K562 (cell line): ENCODE measurements around the gene RETREG1. TPM values are rescaled to one million over a fixed set of nuclear protein-coding genes. Genes with fewer than 3 reads are reported as not detected.

ENCODE experiments used
- ATAC-seq: fragments of 200-7000 bp; cut with Tn5 transposase; 3 replicates; pipeline ENCODE4 v1.9.1; 2020; ENCODE audit warnings: moderate library complexity
- BruUV-seq: library from RNA; stranded (reverse); fragments of 400-500 nt; replicated peaks from 2 replicates; lab custom pipeline; 2021; lab: Mats Ljungman, UMichigan
- CTCF ChIA-PET: fragments of 300-600 bp; formaldehyde crosslinking; extraction: SDS; loops from one replicate; lab custom pipeline; 2021; ENCODE audit warnings: low intra/inter-chr PET ratio; lab: Yijun Ruan, JAX
- POLR2A ChIA-PET: fragments of 300-600, 350-650 bp; sonication (Branson Sonifier 250); formaldehyde crosslinking; extraction: SDS; loops from one replicate; lab custom pipeline; 2021; ENCODE audit warnings: antibody characterized with exemption, inconsistent platforms; lab: Yijun Ruan, JAX
- DNase-seq, 4 experiments: peaks; one replicate each; pipeline versions ENCODE4 v3.0.0 to v3.0.0-alpha.2; 2011 to 2018; ENCODE audit warnings: low spot score in 3 of 4, mixed read lengths in 3 of 4; ENCODE audit errors: extremely low read depth in 1 of 4
- FAIRE-seq: peaks from 2 replicates; lab custom pipeline; 2011; peaks lifted over from hg19 to GRCh38; lab: Jason Lieb, UNC
- H2AFZ ChIP-seq: 2 replicates; pipeline ENCODE4 v1.6.0; 2011; ENCODE audit warnings: low read depth, low read length, control low read depth, inconsistent platforms
- H3K27ac ChIP-seq: fragments of 200-600 bp; 3 replicates; pipeline ENCODE4 v1.8.0; 2011; ENCODE audit warnings: low read depth, mild to moderate bottlenecking, control low read depth, inconsistent platforms, low read length, moderate library complexity, mixed read lengths; ENCODE audit errors: extremely low read depth
- H3K27me3 ChIP-seq, 2 experiments: fragments of 300-600 bp in 1 of 2; 2 replicates in 1 of 2; 3 replicates in 1 of 2; pipeline versions ENCODE4 v1.6.0 to v1.8.0; 2011; ENCODE audit warnings: inconsistent platforms in 2 of 2, low read length in 2 of 2, mild to moderate bottlenecking in 1 of 2, mixed read lengths in 1 of 2, moderate library complexity in 1 of 2; ENCODE audit not compliant: control insufficient read depth in 2 of 2, insufficient read depth in 2 of 2
- H3K36me3 ChIP-seq: fragments of 300-600 bp; 3 replicates; pipeline ENCODE4 v1.8.0; 2011; ENCODE audit warnings: mild to moderate bottlenecking, low read length, inconsistent platforms; ENCODE audit not compliant: control insufficient read depth, insufficient read depth
- H3K4me1 ChIP-seq, 2 experiments: fragments of 200-600 bp in 1 of 2; replicated peaks in 1 of 2; 2 replicates in 1 of 2; 3 replicates in 1 of 2; pipeline versions ENCODE4 v1.5.1 to v1.8.0; 2011; ENCODE audit warnings: inconsistent platforms in 2 of 2, low read length in 2 of 2, mild to moderate bottlenecking in 1 of 2, mixed read lengths in 1 of 2, moderate library complexity in 1 of 2; ENCODE audit not compliant: control insufficient read depth in 2 of 2, insufficient read depth in 2 of 2
- H3K4me2 ChIP-seq: 2 replicates; pipeline ENCODE4 v1.6.1; 2011; ENCODE audit warnings: low read length, control low read depth, inconsistent platforms, mixed read lengths; ENCODE audit not compliant: insufficient read depth
- H3K4me3 ChIP-seq: fragments of 200-600 bp; sonication (generic), shearing (Covaris generic); 2 replicates; pipeline ENCODE4 v1.5.1; 2016; ENCODE audit warnings: control low read depth, inconsistent platforms
- H3K79me2 ChIP-seq: fragments of 200-600 bp; 3 replicates; pipeline ENCODE4 v1.8.0; 2011; ENCODE audit warnings: low read length, inconsistent platforms; ENCODE audit not compliant: control insufficient read depth, insufficient read depth
- H3K9ac ChIP-seq, 2 experiments: 2 replicates each; pipeline versions ENCODE4 v1.6.0 to v1.6.1; 2011; ENCODE audit warnings: low read depth in 2 of 2, low read length in 2 of 2, control low read depth in 1 of 2, inconsistent platforms in 1 of 2, mild to moderate bottlenecking in 1 of 2, mixed read lengths in 1 of 2; ENCODE audit not compliant: insufficient read depth in 1 of 2
- H3K9me1 ChIP-seq: one replicate; pipeline ENCODE4 v1.6.0; 2011; ENCODE audit warnings: inconsistent platforms, mild to moderate bottlenecking, low read length, moderate library complexity; ENCODE audit not compliant: control insufficient read depth, insufficient read depth
- H3K9me3 ChIP-seq: replicated peaks from 2 replicates; pipeline ENCODE4 v1.5.1; 2011; ENCODE audit warnings: low read depth, low read length, inconsistent platforms; ENCODE audit not compliant: control insufficient read depth, insufficient read depth
- H4K20me1 ChIP-seq: replicated peaks from 2 replicates; pipeline ENCODE4 v1.6.1; 2011; ENCODE audit warnings: low read length, inconsistent platforms, mixed read lengths; ENCODE audit not compliant: control insufficient read depth, insufficient read depth
- CEBPB ChIP-seq: fragments of 450-650 bp; IDR thresholded peaks from 2 replicates; pipeline ENCODE4 v1.6.1; 2016; ENCODE audit warnings: missing genetic modification characterization, missing compliant biosample characterization
- FOSL1 ChIP-seq: fragments of 200-800 bp; sonication (Bioruptor generic); conservative IDR thresholded peaks from 2 replicates; pipeline ENCODE4 v1.6.1; 2016; ENCODE audit warnings: missing genetic modification characterization, missing compliant biosample characterization
- HDAC2 ChIP-seq: fragments of 450-650 bp; IDR thresholded peaks from 2 replicates; pipeline ENCODE4 v1.6.1; 2016; ENCODE audit warnings: mild to moderate bottlenecking
- ID3 ChIP-seq, 2 experiments: fragments of 250-450 bp in 1 of 2; fragments of 450-650 bp in 1 of 2; sonication (Bioruptor Pico) in 1 of 2; IDR thresholded peaks; 2 replicates each; pipeline versions ENCODE4 v1.6.1 to v1.8.0; 2016 to 2021; ENCODE audit warnings: mild to moderate bottlenecking in 2 of 2, moderate library complexity in 2 of 2, missing compliant biosample characterization in 1 of 2, missing genetic modification characterization in 1 of 2
- KLF10 ChIP-seq: fragments of 250-450 bp; sonication (Bioruptor Pico); IDR thresholded peaks from 2 replicates; pipeline ENCODE4 v1.6.1; 2021; ENCODE audit warnings: matching md5 sums
- MECOM ChIP-seq: fragments of 250-450 bp; sonication (Bioruptor Pico); IDR thresholded peaks from 2 replicates; pipeline ENCODE4 v1.8.0; 2022; ENCODE audit warnings: inconsistent platforms
- NFE2 ChIP-seq: IDR thresholded peaks from 2 replicates; pipeline ENCODE4 v1.6.1; 2014; ENCODE audit warnings: antibody characterized with exemption, low read depth
- NFIC ChIP-seq: fragments of 450-650 bp; IDR thresholded peaks from 2 replicates; pipeline ENCODE4 v1.6.1; 2017; ENCODE audit warnings: mild to moderate bottlenecking, inconsistent platforms
- POLR2G ChIP-seq: fragments of 200-400 bp; formaldehyde crosslinking; IDR thresholded peaks from 2 replicates; pipeline ENCODE4 v1.6.1; 2017; ENCODE audit warnings: low read depth, mild to moderate bottlenecking, antibody characterized with exemption, low read length, moderate library complexity
- PYGO2 ChIP-seq: fragments of 450-650 bp; IDR thresholded peaks from 2 replicates; pipeline ENCODE4 v1.6.1; 2016; ENCODE audit warnings: mild to moderate bottlenecking, missing genetic modification characterization, moderate library complexity, missing compliant biosample characterization
- SMC3 ChIP-seq: conservative IDR thresholded peaks from 2 replicates; pipeline ENCODE4 v1.6.1; 2011; ENCODE audit warnings: low read depth, low read length, improper control_type of control experiment; ENCODE audit not compliant: insufficient read depth
- ZBTB11 ChIP-seq, 3 experiments: fragments of 200-800 bp in 1 of 3; fragments of 250-450 bp in 1 of 3; fragments of 450-650 bp in 1 of 3; sonication (Bioruptor Pico) in 1 of 3; sonication (Bioruptor generic) in 1 of 3; formaldehyde crosslinking in 1 of 3; IDR thresholded peaks; 2 replicates each; pipeline versions ENCODE4 v1.6.1 to v1.8.0; 2016 to 2022; ENCODE audit warnings: mild to moderate bottlenecking in 2 of 3, missing genetic modification characterization in 2 of 3, missing compliant biosample characterization in 1 of 3, moderate library complexity in 1 of 3
- ZNF12 ChIP-seq: sonication (generic); formaldehyde crosslinking; IDR thresholded peaks from 2 replicates; pipeline ENCODE4 v1.4.0; 2020; ENCODE audit warnings: mild to moderate bottlenecking, missing genetic modification reagents
- ZNF184 ChIP-seq: sonication (generic); formaldehyde crosslinking; IDR thresholded peaks from 2 replicates; pipeline ENCODE4 v1.5.0; 2020; ENCODE audit warnings: missing genetic modification reagents
- ZNF384 ChIP-seq: IDR thresholded peaks from 2 replicates; pipeline ENCODE4 v1.6.1; 2012; ENCODE audit warnings: low read depth, low read length, improper control_type of control experiment
- ZNF764 ChIP-seq: fragments of 250-450 bp; sonication (Bioruptor Pico); IDR thresholded peaks from 2 replicates; pipeline ENCODE4 v1.4.0; 2020; ENCODE audit warnings: low read depth, mild to moderate bottlenecking, moderate library complexity
- ZNF766 ChIP-seq: fragments of 200-800 bp; sonication (Bioruptor generic); conservative IDR thresholded peaks from 2 replicates; pipeline ENCODE4 v1.6.1; 2016; ENCODE audit warnings: missing genetic modification characterization, missing compliant biosample characterization
- WGBS: fragments of 100-300 bp; shearing (Covaris generic); methylation state at CpG from one replicate; pipeline ENCODE4 v1.1.6; 2016; ENCODE audit warnings: low coverage, mixed read lengths; ENCODE audit not compliant: insufficient coverage; ENCODE audit errors: missing lambda C conversion rate; 5-methylcytosine and 5-hydroxymethylcytosine counted together
- in situ Hi-C: fragments of 300-500 bp; cut with MboI; formaldehyde crosslinking; loops from 4 replicates; pipeline ENCODE4 v1.15.0; 2018; ENCODE audit warnings: inconsistent platforms, mixed read lengths
- intact Hi-C: fragments of 100-400 bp; cut with micrococcal nuclease; formaldehyde crosslinking; loops from 2 replicates; pipeline ENCODE4 v1.14.2; 2022
- polyA plus RNA-seq, 8 experiments: library from polyadenylated mRNA; depleted of rRNA in 4 of 8; stranded (reverse) in 5 of 8; unstranded in 3 of 8; fragments of >200 nt; fragmentation: Nextera tagmentation in 2 of 8; fragmentation: Illumina TruSeq in 1 of 8; extraction: Ambion mirVana in 2 of 8; extraction: Trizol in 1 of 8; gene quantifications; 2 replicates each; pipeline versions ENCODE4 v1.2.1 to v1.2.3, GENCODE V29; 2011 to 2014; ENCODE audit warnings: inconsistent platforms in 1 of 8, missing spikeins in 1 of 8
- total RNA-seq, 7 experiments: library from RNA; depleted of rRNA in 6 of 7; stranded (reverse); fragments of >200 nt in 6 of 7; fragmentation: Illumina TruSeq in 2 of 7; extraction: Trizol in 2 of 7; gene quantifications; 2 replicates each; pipeline versions ENCODE4 v1.2.1 to v1.2.3, GENCODE V29; 2011 to 2021; ENCODE audit warnings: low replicate concordance in 1 of 7

The RETREG1 gene
- total and polyA plus RNA-seq, 9 of the 15 experiments (the other 6 are each of a cell fraction or from before 2014, with no cell fraction given) = 0.01 to 0.20 (median 0.08) TPM; not detected in 5

DNA sequence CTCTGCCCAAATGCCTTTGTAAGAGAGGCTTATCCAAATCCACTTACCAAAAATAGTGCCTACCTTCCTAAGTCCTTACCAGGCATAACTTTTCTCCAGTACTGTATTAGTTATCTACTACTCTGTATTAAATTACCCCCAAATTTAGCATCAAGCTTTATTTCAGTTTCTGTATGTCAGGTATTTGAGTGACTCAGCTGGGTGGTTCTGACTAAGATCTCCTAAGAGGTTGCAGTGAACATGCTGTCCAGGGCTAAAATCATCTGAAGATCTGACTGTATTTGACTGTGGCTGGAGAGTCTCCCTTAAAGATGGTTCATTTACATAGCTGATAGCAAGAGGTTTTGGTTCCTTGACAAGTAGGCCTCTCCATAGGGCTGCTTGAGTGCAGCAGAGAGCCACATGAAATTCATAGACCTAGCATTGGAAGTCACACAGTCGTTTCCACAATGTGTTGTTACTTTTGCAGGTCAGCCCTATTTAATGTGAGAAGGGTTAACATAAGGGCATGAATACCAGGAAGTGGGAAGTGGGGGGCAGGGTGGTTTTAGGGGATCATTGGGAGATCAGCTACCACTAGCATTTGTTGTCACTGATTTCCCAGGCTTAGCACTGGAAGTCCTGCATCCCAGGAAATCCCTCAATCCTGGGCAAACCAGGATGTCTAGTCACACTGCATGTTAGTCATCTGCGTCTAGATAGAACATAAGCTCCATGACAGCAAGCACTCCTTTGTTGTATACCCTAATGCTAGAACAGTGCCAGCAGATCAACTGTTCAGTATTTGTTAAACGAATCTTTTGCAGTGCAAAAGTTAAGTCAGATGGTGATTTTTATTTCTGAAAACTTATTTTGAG is 149.2 kb downstream of the RETREG1 start:
- peaks cover 55% of the 10 kb centered on the region for H3K79me2 ChIP-seq
- WGBS = 36% methylated on average over 3 of the region's 3 CpGs
- TF ChIP-seq CEBPB (tag) (no peak), ZNF766 (CRISPR knock-in tag) (no peak), NFIC (peak; percentile 7; the same call in 1 of the 2 replicates), ZNF764 (CRISPR knock-in tag) (no peak), POLR2G (no peak), MECOM (CRISPR knock-in tag) (no peak), NFE2 (0 out of 2 replicates have a peak, but pooled peaks have one; percentile 18), ZNF12 (CRISPR knock-in tag) (peak; percentile 65; the same call in 1 of the 2 replicates), KLF10 (CRISPR knock-in tag) (no peak), HDAC2 (no peak), ZBTB11 (CRISPR knock-in tag; IDR thresholded peaks at IDR 0.05) (0 out of 6 replicates have a peak, but pooled peaks of 1 of the 3 experiments have one; percentile 40), ZNF384 (no peak), SMC3 (no peak), FOSL1 (tag) (0 out of 2 replicates have a peak, but pooled peaks have one; percentile 44), PYGO2 (tag) (no peak), ID3 (CRISPR knock-in tag; IDR thresholded peaks at IDR 0.05) (no peak), ID3 (tag; IDR thresholded peaks at IDR 0.05) (no peak), ZNF184 (no peak)

More for the DNA sequence above, 149.2 kb downstream of the RETREG1 start:
- Histone ChIP-seq H3K27me3 (no peaks in the 10 kb centered on the region), H2AFZ (peak overlapping the region; percentile 28; the same call in 1 of the 2 replicates), H4K20me1 (peaks cover 9% of the 10 kb centered on the region; the same call in 1 of the 2 replicates), H3K9me3 (no peaks in the 10 kb centered on the region), H3K36me3 (peaks cover 17% of the 10 kb centered on the region), H3K9me1 (no peaks in the 10 kb centered on the region), H3K9ac (peak overlapping the region; percentile 32 to 88; a peak in 1 of 4 replicates), H3K27ac (no peak overlapping the region), H3K4me2 (peak overlapping the region; percentile 91), H3K4me1 (peaks cover 13 to 18% of the 10 kb centered on the region in 2 experiments; a peak in 4 of 5 replicates), H3K4me3 (peak overlapping the region; percentile 84; the same call in 1 of the 2 replicates)
- peak in 3 of 4 experiments; percentile 27 to 57 (median 35) for DNase-seq
- in situ Hi-C loops = no loop called here
- no TSS peak for BruUV-seq
- CTCF ChIA-PET = no interaction called here
- ATAC-seq = no peak; the same call in 2 of the 3 replicates
- peak; percentile 55 for FAIRE-seq
- intact Hi-C loops = no loop called here
- POLR2A ChIA-PET = interaction anchor here (1.6 kb wide), 1 partner anchor 9 kb away, joined by 5 read pairs; no protein-coding TSS in a partner anchor
